CD4-positive, alpha-beta T cell treated with Interleukin-10 for 1 hour (primary cell): ENCODE results near the gene MIEF1.

ENCODE experiments used
- DNase-seq: peaks from one replicate; pipeline ENCODE4 v3.0.0-alpha.2; 2020

The MIEF1 gene

GRCh38 chr22:39502109-39502788, at the start of gene MIEF1:
TSS of gene MIEF1 (plus strand) at chr22:39502290. CDS start at chr22:39511295, 9,005 bp downstream.
- DNase-seq, result peak; percentile 93

GRCh38 chr22:39452740-39453040, 49.4 kb upstream of the MIEF1 start:
- no peak for DNase-seq

GRCh38 chr22:39453765-39454378, 48.2 kb upstream of the MIEF1 start:
- no peak for DNase-seq

GRCh38 chr22:39454385-39454871, 47.7 kb upstream of the MIEF1 start:
- DNase-seq, result no peak

- DNase-seq, result no peak
Observed at GRCh38 chr22:39456522-39457197, 45.4 kb upstream of the MIEF1 start, which contains the start of gene MGAT3. TSS of gene MGAT3 (plus strand) at chr22:39457012. CDS start at chr22:39487348, 30,336 bp downstream.

GRCh38 chr22:39457198-39457555, 44.9 kb upstream of the MIEF1 start:
- no peak for DNase-seq

- no peak for DNase-seq
Observed at GRCh38 chr22:39457556-39458443, 44.3 kb upstream of the MIEF1 start.

GRCh38 chr22:39458444-39459083, 43.5 kb upstream of the MIEF1 start:
- no peak for DNase-seq

GRCh38 chr22:39459681-39460080, 42.4 kb upstream of the MIEF1 start:
- no peak for DNase-seq

GRCh38 chr22:39462443-39463221, 39.5 kb upstream of the MIEF1 start:
- no peak for DNase-seq

GRCh38 chr22:39463277-39463676, 38.8 kb upstream of the MIEF1 start:
- no peak for DNase-seq

GRCh38 chr22:39463931-39464390, 38.1 kb upstream of the MIEF1 start:
- DNase-seq, result no peak

GRCh38 chr22:39466228-39467006, 35.7 kb upstream of the MIEF1 start:
- DNase-seq, result no peak

- DNase-seq, result no peak
Observed at GRCh38 chr22:39467390-39467895, 34.6 kb upstream of the MIEF1 start.

- no peak for DNase-seq
Observed at GRCh38 chr22:39468487-39469325, 33.4 kb upstream of the MIEF1 start.

- DNase-seq, result no peak
Observed at GRCh38 chr22:39469326-39469680, 32.8 kb upstream of the MIEF1 start.

- DNase-seq, result no peak
Observed at GRCh38 chr22:39469681-39470450, 32.2 kb upstream of the MIEF1 start.

- no peak for DNase-seq
Observed at GRCh38 chr22:39470451-39471291, 31.4 kb upstream of the MIEF1 start.
